HG03558 (cell line): ENCODE results near the gene FAM229B.

Experiments
- ATAC-seq: cut with Tn5 transposase; IDR thresholded peaks from one replicate; pipeline ENCODE4 v1.9.1; 2021; ENCODE audit warnings: moderate number of reproducible peaks; ENCODE audit not compliant: unreplicated experiment; ENCODE audit errors: extremely low read depth

Gene FAM229B

GRCh38 chr6:112128208-112128607 lies 40.8 kb downstream of the FAM229B start:
- ATAC-seq = no peak

GRCh38 chr6:112130878-112131277 lies 43.5 kb downstream of the FAM229B start:
- no peak for ATAC-seq

- ATAC-seq = no peak
These were observed 51.7 kb downstream of the FAM229B start for GRCh38 chr6:112139052-112139451.

GRCh38 chr6:112141707-112142106 lies 54.3 kb downstream of the FAM229B start:
- no peak for ATAC-seq

GRCh38 chr6:112144145-112144926 lies 56.9 kb downstream of the FAM229B start:
- no peak for ATAC-seq

GRCh38 chr6:112145080-112145573 lies 57.7 kb downstream of the FAM229B start:
- no peak for ATAC-seq

- ATAC-seq = no peak
These were observed 60.7 kb downstream of the FAM229B start for GRCh38 chr6:112148103-112148502.

GRCh38 chr6:112149236-112149635 lies 61.8 kb downstream of the FAM229B start:
- ATAC-seq = no peak

GRCh38 chr6:112149719-112150263 lies 62.4 kb downstream of the FAM229B start:
- ATAC-seq = no peak

- no peak for ATAC-seq
These were observed 63.0 kb downstream of the FAM229B start for GRCh38 chr6:112150363-112150762.
